Activated T-cell treated with anti-CD3 and anti-CD28 coated beads, Interleukin-2, amount 50 U/mL, for 48 hours (primary cell): ENCODE results near the gene OLAH.

Experiments used
- DNase-seq, 2 experiments: peaks; one replicate each; pipeline ENCODE4 v3.0.0-alpha.2; 2020

OLAH gene

DNA sequence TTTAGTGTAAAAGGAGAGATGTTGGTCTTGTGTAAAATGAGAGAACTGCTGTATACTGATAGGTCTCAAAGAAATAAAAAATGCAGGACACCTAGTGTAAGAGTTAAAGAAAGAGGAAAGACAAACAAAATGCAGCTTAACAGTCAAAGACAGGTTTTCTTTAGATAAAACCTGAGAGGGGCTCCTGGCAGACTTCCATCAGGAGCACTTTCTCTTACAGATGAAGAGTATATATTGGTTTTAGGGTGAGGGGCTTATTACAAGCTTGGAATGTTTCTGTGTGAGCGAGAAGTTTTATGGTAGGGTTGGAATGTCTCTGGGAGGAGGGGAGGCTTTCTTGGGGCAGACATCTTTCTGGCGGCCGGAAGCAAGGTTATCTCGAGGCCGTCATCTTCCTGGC is 28.6 kb downstream of the OLAH start:
- DNase-seq = no peak

DNA sequence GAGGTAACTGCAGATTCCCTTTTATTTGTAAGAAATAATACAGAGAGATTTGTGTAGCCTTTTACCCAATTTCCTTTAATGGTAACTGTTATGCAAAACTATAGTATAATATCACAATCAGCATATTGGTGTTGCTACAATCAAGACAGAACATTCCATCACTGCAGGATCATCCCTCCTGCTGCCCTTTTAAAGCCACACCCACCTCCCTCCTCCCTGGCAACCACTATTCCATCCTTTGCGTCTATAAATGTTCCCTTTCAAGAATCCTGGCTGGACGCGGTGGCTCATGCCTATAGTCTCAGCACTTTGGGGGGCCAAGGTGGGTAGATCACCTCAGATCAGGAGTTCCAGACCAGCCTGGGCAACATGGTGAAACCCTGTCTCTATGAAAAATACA is 31.7 kb downstream of the OLAH start:
- DNase-seq = no peak

DNA sequence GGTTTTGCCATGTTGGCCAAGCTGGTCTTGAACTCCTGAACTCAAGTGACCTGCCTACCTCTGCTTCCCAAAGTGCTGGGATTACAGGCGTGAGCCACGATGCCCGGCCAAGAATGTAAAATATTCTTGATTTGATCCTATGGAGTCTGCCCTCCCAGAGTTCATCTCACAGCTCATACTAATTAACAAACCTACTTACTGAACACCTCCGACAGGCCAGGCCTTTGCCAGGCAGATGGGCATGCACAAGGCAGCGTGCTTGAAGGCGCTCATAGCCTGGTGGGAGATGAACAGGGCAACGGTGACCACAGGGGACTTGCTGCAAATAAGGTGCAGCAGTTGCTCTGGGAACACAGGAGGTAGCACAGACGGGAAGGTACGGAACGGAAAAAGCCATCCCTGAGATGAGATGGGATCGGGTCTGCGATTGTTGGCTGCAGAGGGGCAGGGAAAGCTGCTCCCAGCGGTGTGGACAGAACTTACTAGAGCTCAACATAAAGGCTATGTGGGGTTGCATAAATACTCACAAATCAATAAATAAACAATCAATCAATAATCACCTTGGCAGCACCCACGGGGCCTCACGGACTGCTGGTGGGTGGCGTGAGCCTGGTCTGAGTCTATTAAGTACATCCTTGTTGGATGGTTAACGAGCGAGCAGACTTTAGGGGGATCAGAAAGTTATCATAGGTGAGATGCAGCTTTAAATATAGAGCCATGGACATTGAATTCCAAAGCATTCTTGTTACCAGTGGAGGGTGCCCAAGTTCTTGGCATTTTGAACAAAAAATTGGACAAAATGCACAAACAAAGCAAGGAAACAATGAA is 40.1 kb downstream of the OLAH start:
- DNase-seq = no peak

DNA sequence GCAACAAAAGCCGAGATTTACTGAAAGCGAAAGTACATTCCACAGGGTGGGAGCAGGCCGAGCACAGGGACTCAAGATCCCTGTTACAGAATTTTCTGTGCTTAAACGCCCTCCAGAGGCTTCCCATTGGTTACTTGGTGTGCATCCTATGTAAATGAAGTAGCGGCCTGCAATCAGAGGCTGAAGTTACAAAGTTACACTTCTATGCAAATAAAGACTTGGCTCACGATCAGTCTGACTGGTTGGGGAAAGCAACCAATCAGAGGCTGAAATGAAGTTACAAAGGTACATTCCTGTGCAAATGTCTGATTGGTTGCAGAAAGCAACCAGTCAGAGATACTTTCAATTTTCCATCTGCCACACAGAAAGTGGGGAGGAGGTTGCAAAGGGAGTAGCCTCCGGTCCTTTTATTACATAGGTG is 40.8 kb downstream of the OLAH start:
- no peak for DNase-seq

DNA sequence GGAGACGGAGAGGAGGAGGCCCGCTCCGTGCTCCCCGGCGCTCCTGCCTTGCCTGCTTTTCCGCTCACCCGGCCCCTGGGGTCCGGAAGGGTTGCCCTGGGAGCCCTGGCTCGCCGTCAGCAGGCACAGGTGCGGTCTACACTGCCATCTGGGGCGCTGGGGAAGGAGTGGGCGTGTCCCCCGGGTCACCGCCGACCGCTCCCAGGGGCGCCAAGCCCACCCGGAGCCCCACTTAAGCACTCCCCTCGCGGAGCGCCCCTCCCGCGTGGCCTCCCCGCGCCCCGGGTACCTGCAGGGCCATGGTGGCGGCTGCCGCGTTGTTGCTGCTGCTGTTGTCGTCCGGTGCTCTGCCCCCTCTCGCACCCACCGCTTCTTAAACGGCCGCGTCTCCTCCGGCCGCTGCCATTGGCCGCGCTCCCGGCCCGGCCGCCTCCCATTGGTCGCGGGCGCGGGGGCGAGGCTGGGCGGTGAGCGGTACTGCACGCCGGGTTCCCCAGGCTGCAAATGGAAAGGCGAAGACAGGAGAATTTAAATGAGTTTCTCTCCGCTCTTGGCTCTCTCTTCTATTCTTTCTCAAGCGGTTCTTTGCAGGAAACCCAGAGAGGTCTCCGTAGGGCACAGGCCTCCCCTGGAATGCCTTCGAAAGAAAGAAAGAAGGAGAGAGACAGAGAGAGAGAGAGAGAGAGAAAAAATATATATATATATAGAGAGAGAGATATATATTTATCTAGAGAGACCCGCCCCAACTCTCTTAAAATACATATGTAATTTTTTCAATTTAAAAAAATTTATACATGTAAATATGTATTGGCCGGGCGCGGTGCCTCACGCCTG is 44.9 kb downstream of the OLAH start, which contains the start of gene ACBD7:
ACBD7 (minus strand) TSS at position 349 of the 834 bp plus-strand sequence; CDS start at position 301, 48 bp downstream.
- DNase-seq = peak; percentile 87 to 90

DNA sequence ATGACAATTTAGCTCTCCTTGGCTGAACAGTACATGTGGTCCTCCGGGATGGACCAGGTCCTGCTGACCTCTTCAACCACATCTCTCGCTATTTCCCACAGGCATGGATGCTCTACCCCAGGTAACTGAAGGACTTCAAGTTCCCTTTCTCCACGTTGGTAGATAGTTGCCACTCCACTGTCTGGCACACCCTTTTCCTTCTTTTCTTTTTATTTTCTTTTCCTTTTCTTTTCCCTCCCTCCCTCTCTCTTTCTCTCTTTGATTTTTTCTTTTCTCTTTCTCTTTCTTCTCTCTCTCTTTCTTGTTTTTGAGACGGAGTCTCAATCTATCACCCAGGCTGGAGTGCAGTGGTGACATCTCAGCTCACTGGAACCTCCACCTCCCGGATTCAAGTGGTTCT is 47.7 kb downstream of the OLAH start:
- DNase-seq = no peak

DNA sequence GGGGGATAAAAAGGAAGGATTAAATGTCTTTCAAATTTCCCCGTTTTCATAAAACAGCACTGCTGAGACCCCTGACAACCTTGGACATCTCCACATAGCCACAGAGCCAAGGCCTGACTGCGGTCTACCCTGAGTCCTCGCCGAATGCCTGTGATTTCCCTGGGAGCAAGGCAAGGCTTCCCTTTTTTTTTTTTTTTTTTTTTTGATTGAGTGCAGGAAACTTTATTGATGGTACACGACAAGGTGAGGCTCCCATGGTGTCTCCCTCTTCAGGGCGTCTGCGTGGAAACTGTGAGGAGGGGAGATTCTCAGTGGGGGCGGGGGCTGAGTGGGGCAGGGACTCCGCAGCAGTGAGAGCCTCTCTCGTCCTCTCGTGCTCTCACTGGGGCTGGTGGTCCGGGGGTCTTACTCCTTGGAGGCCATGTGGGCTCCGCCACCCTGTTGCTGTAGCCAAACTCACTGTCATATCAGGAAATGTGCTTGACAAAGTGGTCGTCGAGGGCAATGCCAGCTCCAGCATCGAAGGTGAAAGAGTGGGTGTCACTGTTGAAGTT is 49.2 kb downstream of the OLAH start:
- DNase-seq = no peak

DNA sequence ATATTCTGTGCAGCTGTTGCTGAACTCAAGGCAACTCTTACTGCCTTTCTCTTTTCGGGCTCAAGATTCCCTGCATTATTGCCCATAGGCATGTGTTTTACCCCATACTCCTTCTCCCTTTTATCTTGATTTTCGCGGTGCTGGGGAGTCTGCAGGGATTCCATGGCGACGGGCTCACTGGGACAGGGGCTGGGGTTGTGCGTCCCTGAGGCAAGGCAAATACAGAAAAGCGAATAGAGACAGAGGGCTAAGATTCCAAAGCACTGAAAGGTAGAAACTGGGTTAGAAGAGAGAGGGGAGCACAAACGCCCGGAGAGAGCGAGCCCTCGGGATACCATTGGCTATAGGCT is 52.9 kb downstream of the OLAH start:
- DNase-seq = no peak

DNA sequence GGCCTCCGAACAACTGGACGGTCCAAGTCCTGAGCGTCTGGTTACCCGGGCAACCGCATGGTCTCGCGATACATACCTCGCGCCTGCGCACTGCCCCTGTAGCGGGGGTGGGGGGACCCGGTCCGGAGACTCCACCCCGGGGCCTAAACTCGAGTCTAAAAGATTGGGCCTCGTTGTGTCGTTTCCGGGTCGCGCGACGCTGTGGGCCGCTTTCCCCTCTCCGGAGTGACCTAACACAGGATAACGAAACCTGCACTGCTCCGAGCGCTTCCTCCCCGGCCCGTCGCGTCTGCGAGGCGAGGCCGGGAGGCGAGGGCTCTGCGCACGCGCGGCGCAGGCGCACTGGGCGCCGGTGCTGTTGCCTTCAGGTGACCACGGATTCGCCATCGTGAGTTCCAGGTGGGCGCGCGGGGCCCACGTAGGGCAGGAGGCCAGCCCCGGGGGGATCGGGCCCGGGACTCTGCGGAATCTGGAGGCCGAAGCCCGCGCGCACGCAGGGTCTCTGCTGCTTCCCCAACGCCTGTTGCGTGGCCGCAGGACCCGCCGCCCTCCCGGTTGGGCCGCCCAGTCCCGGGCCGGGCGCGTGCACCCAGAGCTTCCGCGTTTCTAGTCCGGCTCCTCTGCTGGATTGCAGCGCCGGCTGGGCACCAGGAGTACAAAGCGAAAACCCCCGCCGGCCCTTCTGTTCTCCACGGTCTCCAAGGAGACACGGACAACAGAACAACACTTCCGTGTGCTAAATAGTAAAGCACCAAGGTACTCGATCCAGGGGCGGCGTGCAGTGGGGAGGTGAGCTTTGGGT is 53.5 kb downstream of the OLAH start, which contains the start of gene RPP38:
RPP38 (plus strand) TSS at position 345 of the 802 bp plus-strand sequence. CDS start 5,960 bp downstream, outside the sequence.
- peak; percentile 97 for DNase-seq

DNA sequence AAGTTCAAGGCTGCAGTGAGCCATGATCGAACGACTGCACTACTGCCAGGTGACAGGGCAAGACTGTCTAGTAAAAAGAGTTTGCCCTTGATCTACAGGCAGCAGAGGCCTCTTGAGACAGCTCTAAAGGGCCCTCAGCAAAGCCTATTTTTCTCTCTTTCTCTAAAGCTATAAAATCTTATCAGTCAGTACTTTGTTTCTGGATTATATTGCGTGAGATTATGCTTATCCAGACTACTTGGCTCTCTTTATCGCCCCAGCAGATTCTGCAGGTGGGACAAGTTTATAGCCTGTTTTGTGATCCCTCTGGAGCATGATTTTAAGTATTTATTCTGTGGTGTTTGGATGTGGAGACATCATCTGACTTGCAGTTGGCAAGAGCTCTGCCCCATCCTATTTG is 56.1 kb downstream of the OLAH start:
- no peak for DNase-seq

DNA sequence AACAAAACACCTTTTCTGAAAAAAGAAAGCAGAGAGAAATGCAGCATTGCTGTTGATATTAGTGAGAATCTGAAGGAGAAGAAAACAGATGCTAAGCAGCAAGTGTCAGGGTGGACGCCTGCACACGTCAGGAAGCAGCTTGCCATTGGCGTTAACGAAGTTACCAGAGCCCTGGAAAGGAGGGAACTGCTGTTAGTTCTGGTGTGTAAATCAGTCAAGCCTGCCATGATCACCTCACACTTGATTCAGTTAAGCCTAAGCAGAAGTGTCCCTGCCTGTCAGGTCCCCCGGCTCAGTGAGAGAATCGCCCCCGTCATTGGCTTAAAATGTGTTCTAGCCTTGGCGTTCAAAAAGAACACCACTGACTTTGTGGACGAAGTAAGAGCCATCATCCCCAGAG is 59.8 kb downstream of the OLAH start:
- DNase-seq = no peak

DNA sequence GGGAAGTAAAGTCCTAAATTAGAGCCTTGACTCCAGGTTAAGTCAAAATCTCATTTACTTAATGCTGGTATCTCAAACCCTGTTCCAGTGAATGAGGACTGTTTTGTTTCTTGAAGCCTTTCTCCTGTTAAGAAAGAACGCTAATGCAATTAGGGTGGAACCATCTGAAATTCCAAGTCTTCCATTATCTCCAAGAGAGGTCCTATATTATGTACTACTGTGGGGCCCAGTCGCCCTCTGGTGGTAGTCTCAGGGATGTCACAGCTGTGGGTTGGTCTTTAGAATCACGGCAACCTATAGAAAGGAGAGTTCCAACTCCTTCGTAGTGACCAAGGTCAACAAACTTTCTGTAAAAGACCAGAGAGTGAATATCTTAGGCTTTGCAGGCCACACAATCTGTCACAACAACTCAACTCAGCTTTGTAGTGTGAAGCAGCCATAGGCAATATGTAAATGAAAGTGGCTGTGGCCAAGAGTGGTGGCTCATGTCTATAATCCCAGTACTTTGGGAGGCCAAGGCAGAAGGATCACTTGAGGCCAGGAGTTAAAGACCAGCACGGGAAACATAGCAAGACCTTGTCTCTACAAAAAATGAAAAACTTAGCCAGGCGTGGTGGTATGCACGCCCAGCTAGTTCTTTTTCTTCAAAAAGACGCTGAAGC is 62.7 kb downstream of the OLAH start:
- DNase-seq = peak; percentile 79 to 82

DNA sequence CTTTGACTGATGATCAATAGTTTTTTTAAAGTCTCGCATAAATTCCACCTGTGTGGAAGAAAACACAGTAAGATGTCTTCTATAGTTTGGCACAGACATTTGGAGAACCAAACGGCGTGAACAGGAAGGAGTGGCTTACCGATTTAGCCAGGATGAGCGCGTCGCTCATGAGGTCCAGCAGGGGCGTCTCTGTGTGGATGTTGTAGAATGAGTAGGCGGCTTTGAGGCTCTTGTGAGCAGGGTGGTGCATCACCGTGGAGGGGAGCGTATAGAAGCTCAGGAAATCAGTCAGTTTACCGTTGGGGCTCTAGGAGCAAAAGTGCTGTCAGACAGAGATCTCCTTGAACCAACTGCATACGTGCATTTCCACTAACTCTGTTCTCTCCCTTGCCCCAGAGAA is 68.9 kb downstream of the OLAH start:
- no peak for DNase-seq

DNA sequence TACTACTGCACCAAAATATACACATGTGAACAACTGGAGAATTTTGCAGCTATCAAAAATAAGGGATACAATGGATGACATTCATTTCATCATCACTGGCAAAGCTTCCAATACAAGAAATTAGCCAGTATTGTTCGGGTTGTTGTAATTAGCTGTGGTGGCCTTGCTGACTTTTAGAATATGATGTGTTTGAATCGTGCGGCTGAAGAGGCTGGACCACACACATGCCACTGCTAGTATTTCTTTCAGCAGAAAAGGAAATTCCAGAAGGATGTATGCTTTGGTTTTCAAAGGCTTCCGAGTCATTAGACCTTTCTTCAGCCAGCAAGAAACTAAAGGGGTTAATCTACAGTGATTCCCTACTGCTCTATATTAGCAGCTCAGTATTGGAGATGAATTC is 70.0 kb downstream of the OLAH start:
- DNase-seq = no peak

DNA sequence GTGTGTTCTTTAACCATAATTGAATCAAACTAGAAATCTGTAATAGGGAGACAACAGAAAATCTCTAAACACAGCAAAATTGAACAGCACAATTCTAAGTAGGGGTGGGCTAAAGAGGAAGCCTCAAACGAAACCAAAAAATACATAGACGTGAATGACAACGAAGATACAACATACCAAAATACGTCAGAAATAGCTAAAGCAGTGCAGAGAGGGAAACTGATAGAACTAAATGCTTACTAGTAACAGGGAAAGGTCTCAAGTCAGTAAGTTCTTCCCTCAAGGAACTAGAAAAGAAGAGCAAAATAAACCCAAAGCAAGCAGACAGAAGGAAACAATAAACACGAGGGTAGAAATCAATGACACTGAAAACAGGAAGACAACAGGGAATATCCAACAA is 72.5 kb downstream of the OLAH start:
- DNase-seq = no peak

DNA sequence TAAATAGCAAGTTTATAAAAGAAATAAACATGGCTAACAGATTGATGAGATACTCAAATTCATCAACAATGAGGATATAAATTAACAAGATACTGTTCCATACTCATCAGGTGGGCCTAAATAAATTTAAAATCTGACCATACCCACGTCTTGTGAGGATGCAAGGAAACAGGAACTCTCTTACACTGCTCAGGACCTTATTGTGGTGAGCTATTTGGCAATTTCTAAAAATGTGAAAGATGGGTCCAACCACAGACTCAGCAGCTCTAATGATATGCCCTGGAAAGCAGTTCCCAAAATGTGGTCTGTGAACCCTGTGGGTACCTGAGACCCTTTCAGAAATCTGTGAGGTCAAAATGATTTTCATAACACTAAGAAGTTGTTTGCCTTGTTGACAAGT is 74.9 kb downstream of the OLAH start:
- DNase-seq = no peak

DNA sequence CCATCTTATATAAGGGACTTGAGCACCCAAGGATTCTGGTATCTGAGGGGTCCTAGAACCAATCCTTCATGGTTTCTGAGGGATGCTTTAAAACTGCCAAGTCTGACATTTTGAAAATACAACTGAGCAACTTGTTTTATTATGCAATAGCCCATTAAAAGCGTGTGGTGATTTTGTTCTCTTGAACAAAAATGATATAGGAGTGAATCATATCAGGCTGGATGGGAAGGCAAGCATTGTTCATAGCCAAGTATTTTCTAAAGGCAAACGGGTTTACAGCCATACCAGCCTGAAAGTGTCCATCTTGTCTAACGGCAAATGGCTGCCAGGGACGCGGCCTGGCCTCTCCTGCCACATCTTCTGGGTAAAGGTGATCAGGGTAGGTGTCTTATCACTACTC is 76.8 kb downstream of the OLAH start:
- DNase-seq = no peak

DNA sequence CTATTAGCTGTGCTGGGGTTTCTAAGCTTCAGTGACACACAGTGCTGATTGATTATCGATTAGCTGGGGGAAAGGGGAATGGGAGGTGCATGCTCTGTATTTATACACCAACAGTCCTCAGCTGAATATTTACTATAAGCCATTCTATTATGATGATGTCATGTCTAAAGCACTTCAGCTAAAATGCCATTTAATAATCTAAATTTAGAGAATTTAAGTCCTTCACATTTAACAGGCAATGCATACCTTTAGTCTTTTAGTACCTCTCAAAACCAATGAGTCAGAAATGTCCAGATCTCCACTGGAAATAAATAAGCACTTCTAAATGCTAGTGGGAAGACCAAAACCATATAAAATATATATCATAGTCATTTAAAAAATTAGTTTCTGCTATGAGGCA is 78.0 kb downstream of the OLAH start:
- no peak for DNase-seq

DNA sequence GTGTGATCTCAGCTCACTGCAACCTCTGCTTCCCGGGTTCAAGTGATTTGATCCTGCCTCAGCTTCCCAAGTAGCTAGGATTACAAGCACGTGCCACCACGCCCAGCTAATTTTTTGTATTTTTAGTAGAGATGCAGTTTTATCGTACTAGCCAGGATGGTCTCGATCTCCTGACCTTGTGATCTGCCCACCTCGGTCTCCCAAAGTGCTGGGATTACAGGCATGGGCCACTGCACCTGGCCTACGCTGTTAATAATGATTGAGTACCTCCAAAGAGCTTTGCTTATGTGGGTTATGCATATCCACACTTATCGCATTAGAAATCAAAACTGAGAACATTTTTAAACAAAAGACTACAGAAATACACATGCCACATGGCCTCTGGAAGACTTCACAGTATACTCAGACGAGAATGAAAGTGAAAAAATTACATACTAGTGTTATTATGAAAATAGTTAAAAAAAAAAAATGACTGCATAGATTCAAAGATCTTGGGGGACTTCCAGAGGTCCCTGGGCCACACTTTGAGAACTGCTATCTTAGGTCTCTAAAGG is 78.8 kb downstream of the OLAH start:
- DNase-seq = no peak
